Measurements from ENCODE around the gene NAA16. TPM values are rescaled to one million over a fixed set of nuclear protein-coding genes. Genes with fewer than 3 reads are reported as not detected.
"Not testable (repeated sequence)": the region's sequence is repeated elsewhere in the genome, so short reads cannot be mapped to it uniquely, and the experiment has no call there.

The NAA16 gene
- total RNA-seq, 2 donors from 2014 or later, result 11.1 to 12.6 TPM

- DNase-seq (no peak), ATAC-seq (no peak)
- intact Hi-C loops (cut with DNase I, micrococcal nuclease), result no loop called here
These were observed 83.1 kb downstream of the NAA16 start for GRCh38 chr13:41394166-41394565.

- intact Hi-C loops (cut with DNase I, micrococcal nuclease), result no loop called here
- ATAC-seq (no peak), DNase-seq (no peak)
These were observed 87.6 kb downstream of the NAA16 start for GRCh38 chr13:41398494-41399170.

GRCh38 chr13:41401366-41401765, 90.3 kb downstream of the NAA16 start:
- ATAC-seq, result no peak
- no peak for DNase-seq
- intact Hi-C loops (cut with DNase I, micrococcal nuclease), result no loop called here

- intact Hi-C loops (cut with DNase I, micrococcal nuclease), result no loop called here
- DNase-seq (no peak), ATAC-seq (peak; percentile 32)
These were observed 91.8 kb downstream of the NAA16 start for GRCh38 chr13:41402691-41403511.

GRCh38 chr13:41403983-41404382, 92.9 kb downstream of the NAA16 start:
- no peak for DNase-seq
- no peak for ATAC-seq

GRCh38 chr13:41405367-41405766, 94.3 kb downstream of the NAA16 start:
- intact Hi-C loops (cut with DNase I, micrococcal nuclease), result no loop called here
- ATAC-seq, result no peak
- no peak for DNase-seq

More at GRCh38 chr13:41403983-41404382, 92.9 kb downstream of the NAA16 start:
- intact Hi-C loops (cut with DNase I, micrococcal nuclease), result no loop called here

GRCh38 chr13:41407380-41407779, 96.3 kb downstream of the NAA16 start:
- no peak for DNase-seq
- intact Hi-C loops (cut with DNase I, micrococcal nuclease), result no loop called here
- ATAC-seq, result no peak

GRCh38 chr13:41408121-41408520, 97.1 kb downstream of the NAA16 start:
- intact Hi-C loops (cut with DNase I, micrococcal nuclease), result no loop called here
- no peak for ATAC-seq
- DNase-seq, result no peak

- intact Hi-C loops (cut with DNase I, micrococcal nuclease), result no loop called here
- DNase-seq (no peak), ATAC-seq (no peak)
These were observed 97.7 kb downstream of the NAA16 start for GRCh38 chr13:41408746-41409145.

GRCh38 chr13:41409611-41410010, 98.5 kb downstream of the NAA16 start:
- DNase-seq (no peak), ATAC-seq (no peak)
- intact Hi-C loops (cut with DNase I, micrococcal nuclease), result no loop called here

GRCh38 chr13:41411060-41411459, 100.0 kb downstream of the NAA16 start:
- no peak for DNase-seq
- no peak for ATAC-seq
- intact Hi-C loops (cut with DNase I, micrococcal nuclease), result no loop called here

- DNase-seq (no peak), ATAC-seq (peak; percentile 54)
- intact Hi-C loops (cut with DNase I, micrococcal nuclease), result no loop called here
These were observed 100.5 kb downstream of the NAA16 start for GRCh38 chr13:41411522-41411921.

- ATAC-seq, result no peak
- DNase-seq, result no peak
- intact Hi-C loops (cut with DNase I, micrococcal nuclease), result no loop called here
These were observed 102.8 kb downstream of the NAA16 start for GRCh38 chr13:41413872-41414271.

GRCh38 chr13:41416276-41416675, 105.2 kb downstream of the NAA16 start:
- DNase-seq (no peak), ATAC-seq (no peak)
- intact Hi-C loops (cut with DNase I, micrococcal nuclease), result no loop called here

- intact Hi-C loops (cut with DNase I, micrococcal nuclease), result no loop called here
- ATAC-seq, result no peak
- no peak for DNase-seq
These were observed 107.0 kb downstream of the NAA16 start for GRCh38 chr13:41418027-41418426.

GRCh38 chr13:41418731-41419130, 107.7 kb downstream of the NAA16 start:
- ATAC-seq, result no peak
- DNase-seq, result no peak
- intact Hi-C loops (cut with DNase I, micrococcal nuclease), result no loop called here

- ATAC-seq (no peak), DNase-seq (no peak)
- intact Hi-C loops (cut with DNase I, micrococcal nuclease), result no loop called here
These were observed 108.1 kb downstream of the NAA16 start for GRCh38 chr13:41419206-41419605.

GRCh38 chr13:41420146-41420545, 109.1 kb downstream of the NAA16 start:
- DNase-seq, result no peak
- no peak for ATAC-seq
- intact Hi-C loops (cut with DNase I, micrococcal nuclease), result no loop called here

GRCh38 chr13:41421330-41421729, 110.3 kb downstream of the NAA16 start:
- DNase-seq; intact Hi-C loops (cut with DNase I, micrococcal nuclease); ATAC-seq: not testable (repeated sequence)

GRCh38 chr13:41421983-41422382, 110.9 kb downstream of the NAA16 start:
- intact Hi-C loops (cut with DNase I, micrococcal nuclease); DNase-seq; ATAC-seq: not testable (repeated sequence)

All from left colon (tissue), 2 donors.